Measurements from ENCODE around the gene TSPAN18. TPM values are rescaled to one million over a fixed set of nuclear protein-coding genes. Genes with fewer than 3 reads are reported as not detected.

The TSPAN18 gene
- total RNA-seq, 2 experiments from 2014 or later = 0.85 to 0.92 TPM

GRCh38 chr11:44962464-44962863 lies 235.7 kb downstream of the TSPAN18 start:
- H3K4me3 Mint-ChIP-seq = no peak overlapping the region
- H3K27ac Mint-ChIP-seq = no peak overlapping the region
- no peaks in the 10 kb centered on the region for H3K27me3 Mint-ChIP-seq
- ChIA-PET CTCF (interaction anchor here (0.6 to 1.8 kb wide), 2 partner anchors 35 to 51 kb away, joined by 3 to 6 read pairs; no protein-coding TSS in a partner anchor), POLR2A (no interaction called here)
- intact Hi-C loops (cut with micrococcal nuclease) = no loop called here
- no peaks in the 10 kb centered on the region for H3K4me1 Mint-ChIP-seq (ENCODE audit: low read depth)
- DNase-seq (no peak), ATAC-seq (no peak)
- H3K9me3 Mint-ChIP-seq = no peaks in the 10 kb centered on the region
- no peak for TF ChIP-seq CTCF (IDR thresholded peaks at IDR 0.05)
- H3K36me3 Mint-ChIP-seq (ENCODE audit: low read depth) = no peaks in the 10 kb centered on the region

GRCh38 chr11:44963136-44963535 lies 236.4 kb downstream of the TSPAN18 start:
- ATAC-seq = no peak
- POLR2A ChIA-PET = no interaction called here
- CTCF ChIA-PET = interaction anchor here (1.7 to 1.8 kb wide), 2 partner anchors 14 to 36 kb away, joined by 4 to 6 read pairs; no protein-coding TSS in a partner anchor

GRCh38 chr11:44963948-44964347 lies 237.2 kb downstream of the TSPAN18 start:
- CTCF ChIA-PET = interaction anchor here (1.7 to 3.2 kb wide), 4 partner anchors 15 to 139 kb away, joined by 4 to 17 read pairs (median 8); no protein-coding TSS in a partner anchor
- H3K36me3 Mint-ChIP-seq (ENCODE audit: low read depth) = no peaks in the 10 kb centered on the region
- ATAC-seq (no peak), DNase-seq (no peak)
- H3K27me3 Mint-ChIP-seq = no peaks in the 10 kb centered on the region
- POLR2A ChIA-PET = no interaction called here
- no peak overlapping the region for H3K4me3 Mint-ChIP-seq
- H3K9me3 Mint-ChIP-seq = no peaks in the 10 kb centered on the region
- TF ChIP-seq CTCF (IDR thresholded peaks at IDR 0.05) = no peak
- H3K27ac Mint-ChIP-seq = no peak overlapping the region
- H3K4me1 Mint-ChIP-seq (ENCODE audit: low read depth) = no peaks in the 10 kb centered on the region
- intact Hi-C loops (cut with micrococcal nuclease) = no loop called here

More at GRCh38 chr11:44963136-44963535, 236.4 kb downstream of the TSPAN18 start:
- no peak overlapping the region for H3K4me3 Mint-ChIP-seq
- H3K27ac Mint-ChIP-seq = no peak overlapping the region
- H3K9me3 Mint-ChIP-seq = no peaks in the 10 kb centered on the region
- no peaks in the 10 kb centered on the region for H3K27me3 Mint-ChIP-seq
- no peak for TF ChIP-seq CTCF (IDR thresholded peaks at IDR 0.05)
- no peaks in the 10 kb centered on the region for H3K36me3 Mint-ChIP-seq (ENCODE audit: low read depth)
- intact Hi-C loops (cut with micrococcal nuclease) = no loop called here
- H3K4me1 Mint-ChIP-seq (ENCODE audit: low read depth) = no peaks in the 10 kb centered on the region
- DNase-seq = no peak

- no peaks in the 10 kb centered on the region for H3K36me3 Mint-ChIP-seq (ENCODE audit: low read depth)
- intact Hi-C loops (cut with micrococcal nuclease) = no loop called here
Measured at GRCh38 chr11:44964526-44965209, 237.9 kb downstream of the TSPAN18 start.

More at GRCh38 chr11:44964526-44965209, 237.9 kb downstream of the TSPAN18 start:
- no peak overlapping the region for H3K4me3 Mint-ChIP-seq
- H3K27me3 Mint-ChIP-seq = no peaks in the 10 kb centered on the region
- no peaks in the 10 kb centered on the region for H3K4me1 Mint-ChIP-seq (ENCODE audit: low read depth)
- DNase-seq (no peak), ATAC-seq (no peak)
- no peak overlapping the region for H3K27ac Mint-ChIP-seq
- POLR2A ChIA-PET = no interaction called here
- CTCF ChIA-PET = interaction anchor here (0.9 to 3.2 kb wide), 4 partner anchors 12 to 138 kb away, joined by 3 to 17 read pairs (median 7); no protein-coding TSS in a partner anchor
- TF ChIP-seq CTCF (IDR thresholded peaks at IDR 0.05) = no peak
- no peaks in the 10 kb centered on the region for H3K9me3 Mint-ChIP-seq

Measured in activated CD8-positive, alpha-beta T cell treated with anti-CD3 and anti-CD28 coated beads for 36 hours (primary cell).